A549 (cell line): Measurements from ENCODE around the gene SLIT1. TPM values are rescaled to one million over a fixed set of nuclear protein-coding genes. Genes with fewer than 3 reads are reported as not detected.

ENCODE experiments used
- ATAC-seq, 2 experiments: fragments of 200-7000 bp in 1 of 2; fragments of >200 bp in 1 of 2; cut with Nextera tagmentation in 1 of 2; cut with Tn5 transposase in 1 of 2; 3 replicates each; pipeline versions ENCODE4 v1.8.0 to v1.9.1; 2018 to 2020; ENCODE audit warnings: mild to moderate bottlenecking in 1 of 2, moderate library complexity in 1 of 2
- CTCF ChIA-PET: fragments of 300-600 bp; sonication (Branson Sonifier 250); formaldehyde crosslinking; extraction: SDS; loops from one replicate; lab custom pipeline; 2021; ENCODE audit warnings: antibody characterized with exemption, inconsistent platforms; lab: Yijun Ruan, JAX
- POLR2A ChIA-PET: fragments of 350-600 bp; formaldehyde crosslinking; extraction: SDS; loops from one replicate; lab custom pipeline; 2021; ENCODE audit warnings: antibody characterized with exemption, inconsistent platforms; lab: Yijun Ruan, JAX
- DNase-seq, 2 experiments: peaks; one replicate each; pipeline versions ENCODE4 v3.0.0 to v3.0.0-alpha.2; 2011 to 2016; ENCODE audit warnings: low read depth in 1 of 2, low spot score in 1 of 2
- FAIRE-seq: peaks from 2 replicates; lab custom pipeline; 2011; peaks lifted over from hg19 to GRCh38; lab: Jason Lieb, UNC
- H3K27ac ChIP-seq, 2 experiments: fragments of >200 bp; sonication (Bioruptor Twin); formaldehyde crosslinking; 3 replicates each; pipeline ENCODE4 v1.5.1; 2016 to 2017
- H3K4me1 ChIP-seq: fragments of >200 bp; sonication (Bioruptor Twin); formaldehyde crosslinking; 3 replicates; pipeline ENCODE4 v1.6.1; 2016
- H3K4me2 ChIP-seq: fragments of >200 bp; sonication (Bioruptor Twin); formaldehyde crosslinking; 3 replicates; pipeline ENCODE4 v1.6.1; 2016
- H3K4me3 ChIP-seq: fragments of >200 bp; sonication (Bioruptor Twin); formaldehyde crosslinking; 3 replicates; pipeline ENCODE4 v1.5.1; 2016
- H3K9me3 ChIP-seq: fragments of >200 bp; sonication (Bioruptor Twin); formaldehyde crosslinking; 3 replicates; pipeline ENCODE4 v1.6.1; 2016
- BCL3 ChIP-seq: fragments of >200 bp; sonication (Bioruptor Twin); formaldehyde crosslinking; IDR thresholded peaks from 3 replicates; pipeline ENCODE4 v1.6.1; 2016
- CTCF ChIP-seq: fragments of >200 bp; sonication (Bioruptor Twin); formaldehyde crosslinking; IDR thresholded peaks from 3 replicates; pipeline ENCODE4 v1.5.1; 2016
- EHMT2 ChIP-seq: fragments of 200-600 bp; sonication (generic); IDR thresholded peaks from 2 replicates; pipeline ENCODE4 v1.6.1; 2016; ENCODE audit warnings: antibody characterized with exemption, low read depth, mild to moderate bottlenecking, moderate library complexity
- ESRRA ChIP-seq: fragments of 150-350 bp; IDR thresholded peaks from 2 replicates; pipeline ENCODE4 v1.6.1; 2014; ENCODE audit warnings: mild to moderate bottlenecking, low read length, borderline replicate concordance
- GATA3 ChIP-seq: IDR thresholded peaks from 2 replicates; pipeline ENCODE4 v1.6.1; 2012; ENCODE audit warnings: borderline replicate concordance
- HES2 ChIP-seq: fragments of >200 bp; sonication (Bioruptor Twin); formaldehyde crosslinking; IDR thresholded peaks from 2 replicates; pipeline ENCODE4 v1.6.1; 2016
- HOXB13 ChIP-seq: fragments of 250-450 bp; sonication (Bioruptor Pico); IDR thresholded peaks from 2 replicates; pipeline ENCODE4 v1.5.0; 2020; ENCODE audit warnings: low read depth, mild to moderate bottlenecking, moderate library complexity
- NFE2L2 ChIP-seq: fragments of 150-350 bp; conservative IDR thresholded peaks from 2 replicates; pipeline ENCODE4 v1.6.1; 2014; ENCODE audit warnings: low read length
- NR3C1 ChIP-seq: fragments of >200 bp; sonication (Bioruptor Twin); formaldehyde crosslinking; IDR thresholded peaks from 3 replicates; pipeline ENCODE4 v1.6.1; 2017
- PBX3 ChIP-seq: IDR thresholded peaks from 2 replicates; pipeline ENCODE4 v1.6.1; 2012
- POLR2A ChIP-seq: IDR thresholded peaks from 2 replicates; pipeline ENCODE4 v1.6.1; 2012; ENCODE audit warnings: mild to moderate bottlenecking, low read length
- REST ChIP-seq: fragments of 200-600 bp; sonication (generic); IDR thresholded peaks from 2 replicates; pipeline ENCODE4 v1.6.1; 2016; ENCODE audit warnings: antibody characterized with exemption, mild to moderate bottlenecking, moderate library complexity
- RFX5 ChIP-seq: fragments of 450-650 bp; IDR thresholded peaks from 2 replicates; pipeline ENCODE4 v1.7.1; 2014; ENCODE audit warnings: antibody characterized with exemption, mild to moderate bottlenecking, moderate library complexity
- ZFP36 ChIP-seq: fragments of 450-650 bp; IDR thresholded peaks from 2 replicates; pipeline ENCODE4 v1.6.1; 2014; ENCODE audit warnings: borderline replicate concordance; ENCODE audit not compliant: partially characterized antibody
- ZNF302 ChIP-seq: fragments of 250-450 bp; sonication (Bioruptor Pico); IDR thresholded peaks from 2 replicates; pipeline ENCODE4 v1.9.0; 2021; ENCODE audit warnings: inconsistent platforms, mild to moderate bottlenecking, moderate library complexity
- WGBS: methylation state at CpG from one replicate; pipeline ENCODE4 v1.1.6; 2017; ENCODE audit errors: missing lambda C conversion rate; 5-methylcytosine and 5-hydroxymethylcytosine counted together
- polyA plus RNA-seq, 4 experiments: library from polyadenylated mRNA; depleted of rRNA in 3 of 4; stranded (reverse); fragments of >200 nt; fragmentation: RNase III in 1 of 4; extraction: RNeasy Plus Mini Kit Qiagen cat#74134 plus additional on column Dnase treatment in 1 of 4; gene quantifications; 2 replicates in 3 of 4; 3 replicates in 1 of 4; pipeline ENCODE4 v1.2.3, GENCODE V29; 2011 to 2017

SLIT1 gene
- polyA plus RNA-seq, 2 of the 4 experiments (the other 2 are of a cell fraction) = 0.05 to 0.09 TPM

GRCh38 chr10:97210543-97210960, 24.8 kb upstream of the SLIT1 start (continued):
- TF ChIP-seq HES2 (no peak), BCL3 (no peak), CTCF (peak; percentile 98), ESRRA (no peak)

GRCh38 chr10:97207756-97208346, 22.1 kb upstream of the SLIT1 start:
- Histone ChIP-seq H3K9me3 (no peaks in the 10 kb centered on the region), H3K4me2 (no peak overlapping the region), H3K27ac (no peak overlapping the region), H3K4me1 (no peaks in the 10 kb centered on the region)
- POLR2A ChIA-PET = no interaction called here
- peak in 1 of 2 experiments; percentile 33; a peak in 4 of 6 replicates for ATAC-seq
- no peak for DNase-seq
- CTCF ChIA-PET = interaction anchor here (1.0 to 32.0 kb wide), 9 partner anchors 12 to 833 kb away, joined by 3 to 779 read pairs (median 47); no protein-coding TSS in a partner anchor
- no peak for TF ChIP-seq NR3C1
- TF ChIP-seq CTCF = no peak
- TF ChIP-seq GATA3 = no peak
- TF ChIP-seq ZFP36 = no peak
- no peak for TF ChIP-seq POLR2A
- TF ChIP-seq, all 56 proteins: peak for 0
- FAIRE-seq = no peak
- H3K4me3 ChIP-seq = no peak overlapping the region
- WGBS = 9% methylated on average over 7 of the region's 7 CpGs

GRCh38 chr10:97207131-97207530, 21.4 kb upstream of the SLIT1 start:
- ATAC-seq (peak in 1 of 2 experiments; percentile 43; a peak in 2 of 6 replicates), DNase-seq (no peak), FAIRE-seq (no peak)
- TF ChIP-seq REST (no peak), ZNF302 (CRISPR knock-in tag) (no peak), POLR2A (no peak), PBX3 (no peak), HOXB13 (CRISPR knock-in tag) (no peak), EHMT2 (no peak), NFE2L2 (no peak), NR3C1 (no peak), RFX5 (no peak)
- H3K9me3 ChIP-seq = no peaks in the 10 kb centered on the region
- no peak overlapping the region for H3K4me3 ChIP-seq
- H3K4me1 ChIP-seq = no peaks in the 10 kb centered on the region
- no peak overlapping the region for H3K4me2 ChIP-seq
- H3K27ac ChIP-seq = no peak overlapping the region
- ChIA-PET CTCF (interaction anchor here (0.7 to 32.0 kb wide), 9 partner anchors 11 to 170 kb away, joined by 3 to 779 read pairs (median 47); no protein-coding TSS in a partner anchor), POLR2A (no interaction called here)
- 50% methylated on average over 6 of the region's 6 CpGs for WGBS
